Measurements from ENCODE around the gene CRYBA2.

DNA sequence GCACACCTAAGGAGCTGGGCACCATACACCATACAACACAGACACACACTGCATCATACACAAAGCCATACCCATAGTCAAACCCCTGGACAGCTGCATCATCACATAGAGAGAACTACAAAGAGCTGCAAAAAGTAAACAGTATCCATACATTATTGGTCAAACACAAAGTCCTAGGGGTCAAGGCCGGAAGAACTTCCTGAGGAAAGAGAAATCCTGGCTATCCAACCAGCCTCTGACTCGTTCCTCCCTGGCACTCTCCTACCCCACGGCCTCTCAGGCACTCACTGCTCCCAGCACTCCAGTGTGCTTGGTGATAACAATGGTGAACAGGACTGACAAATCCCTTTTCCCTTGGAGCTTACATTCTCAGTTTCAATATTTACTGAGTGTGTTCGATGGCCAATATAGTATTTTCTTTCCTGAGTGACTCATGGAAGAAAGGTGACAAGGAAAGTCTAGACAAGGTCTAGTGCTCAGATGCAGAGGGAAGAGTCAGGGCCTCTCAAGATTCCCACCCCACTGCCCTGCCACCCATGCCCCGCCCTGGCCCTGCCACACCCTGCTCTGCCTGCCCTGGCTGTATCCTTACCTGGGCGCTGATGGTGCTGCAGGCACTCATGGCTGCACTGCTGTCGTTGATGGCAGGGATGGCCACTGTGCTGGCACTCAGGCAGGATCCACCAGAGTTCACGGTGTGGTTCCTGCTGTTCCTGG lies 44.7 kb upstream of the CRYBA2 start:
- TF ChIP-seq, protein P1, sequence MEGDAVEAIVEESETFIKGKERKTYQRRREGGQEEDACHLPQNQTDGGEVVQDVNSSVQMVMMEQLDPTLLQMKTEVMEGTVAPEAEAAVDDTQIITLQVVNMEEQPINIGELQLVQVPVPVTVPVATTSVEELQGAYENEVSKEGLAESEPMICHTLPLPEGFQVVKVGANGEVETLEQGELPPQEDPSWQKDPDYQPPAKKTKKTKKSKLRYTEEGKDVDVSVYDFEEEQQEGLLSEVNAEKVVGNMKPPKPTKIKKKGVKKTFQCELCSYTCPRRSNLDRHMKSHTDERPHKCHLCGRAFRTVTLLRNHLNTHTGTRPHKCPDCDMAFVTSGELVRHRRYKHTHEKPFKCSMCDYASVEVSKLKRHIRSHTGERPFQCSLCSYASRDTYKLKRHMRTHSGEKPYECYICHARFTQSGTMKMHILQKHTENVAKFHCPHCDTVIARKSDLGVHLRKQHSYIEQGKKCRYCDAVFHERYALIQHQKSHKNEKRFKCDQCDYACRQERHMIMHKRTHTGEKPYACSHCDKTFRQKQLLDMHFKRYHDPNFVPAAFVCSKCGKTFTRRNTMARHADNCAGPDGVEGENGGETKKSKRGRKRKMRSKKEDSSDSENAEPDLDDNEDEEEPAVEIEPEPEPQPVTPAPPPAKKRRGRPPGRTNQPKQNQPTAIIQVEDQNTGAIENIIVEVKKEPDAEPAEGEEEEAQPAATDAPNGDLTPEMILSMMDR (IDR thresholded peaks at IDR 0.05; ENCODE audit: extremely low read depth in 1 of 2, insufficient read depth in 1 of 2, low read depth in 1 of 2, low read length in 2 of 2), result no peak
- no peak for TF ChIP-seq MYC (IDR thresholded peaks at IDR 0.05; ENCODE audit: low read depth, low read length)
- TF ChIP-seq EZH2 (IDR thresholded peaks at IDR 0.05; ENCODE audit: borderline replicate concordance, low read depth, low read length, severe bottlenecking), result no peak
- TF ChIP-seq POLR2AphosphoS5 (IDR thresholded peaks at IDR 0.05; ENCODE audit: insufficient read depth, low read depth, low read length), result no peak
- TF ChIP-seq GATA2 (IDR thresholded peaks at IDR 0.05; ENCODE audit: insufficient read depth, insufficient read length, low read depth, low read length), result no peak
- no peak for TF ChIP-seq POLR2A (IDR thresholded peaks at IDR 0.05; ENCODE audit: low read depth, low read length)
- no peak for TF ChIP-seq FOS (IDR thresholded peaks at IDR 0.05; ENCODE audit: borderline replicate concordance, insufficient read depth, low read length)
- TF ChIP-seq, protein P2, sequence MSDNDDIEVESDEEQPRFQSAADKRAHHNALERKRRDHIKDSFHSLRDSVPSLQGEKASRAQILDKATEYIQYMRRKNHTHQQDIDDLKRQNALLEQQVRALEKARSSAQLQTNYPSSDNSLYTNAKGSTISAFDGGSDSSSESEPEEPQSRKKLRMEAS (IDR thresholded peaks at IDR 0.05; ENCODE audit: insufficient read depth, insufficient read length), result no peak
